Measurements from ENCODE around the gene KCNK18. TPM values are rescaled to one million over a fixed set of nuclear protein-coding genes. Genes with fewer than 3 reads are reported as not detected.

The KCNK18 gene
- total RNA-seq, 1 experiment from 2014 or later, result not detected

DNA sequence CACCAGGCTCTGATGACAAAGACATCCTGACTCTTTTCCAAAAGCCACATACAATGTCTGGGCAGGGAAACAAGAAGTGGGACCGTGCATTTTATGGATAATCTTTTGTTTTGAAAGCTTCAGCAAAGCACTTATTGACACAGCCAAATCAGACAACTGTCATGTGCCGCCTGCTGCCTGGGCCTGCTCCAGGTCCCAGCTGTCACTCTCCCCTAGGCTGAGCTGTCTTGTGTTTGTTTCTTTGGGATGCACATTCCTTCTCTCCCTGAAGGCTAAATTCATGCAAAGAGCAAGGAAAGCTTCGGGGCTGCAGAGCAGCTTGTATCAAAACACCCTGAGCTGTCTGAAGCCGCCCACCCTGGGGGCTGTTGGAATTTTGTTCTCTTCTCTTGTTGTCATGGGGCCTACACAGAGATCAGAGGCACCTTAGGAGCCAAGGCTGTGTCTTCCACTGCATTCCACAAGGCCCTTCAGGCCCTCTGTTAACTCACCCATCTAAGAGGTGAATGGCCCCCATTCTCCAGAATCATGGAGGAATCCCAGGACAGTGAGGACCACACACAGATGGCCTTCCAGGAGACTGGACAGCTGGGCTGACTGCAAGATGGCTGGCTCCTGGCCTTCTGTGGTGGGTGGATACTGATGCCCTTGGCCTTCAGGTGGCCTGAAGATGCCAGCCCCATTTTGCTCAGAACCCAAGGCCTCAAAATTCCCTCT is 25.8 kb downstream of the KCNK18 start:
- DNase-seq (ENCODE audit: low read depth, low spot score), result no peak
- Histone ChIP-seq H3K9me3 (ENCODE audit: control insufficient read depth, insufficient read depth, low read depth, low read length) (no peaks in the 10 kb centered on the region), H3K4me1 (ENCODE audit: control insufficient read depth, insufficient read depth, low read length) (no peaks in the 10 kb centered on the region), H3K27me3 (ENCODE audit: control insufficient read depth, insufficient read depth, low read length) (peaks cover 18% of the 10 kb centered on the region), H3K27ac (ENCODE audit: low read length) (no peak overlapping the region), H3K36me3 (ENCODE audit: control insufficient read depth, insufficient read depth, low read length) (no peaks in the 10 kb centered on the region), H3K4me3 (ENCODE audit: low read depth in 2 of 2, low read length in 2 of 2) (no peak overlapping the region)
- TF ChIP-seq CTCF (IDR thresholded peaks at IDR 0.05), result no peak
- no peak for TF ChIP-seq POLR2AphosphoS5 (IDR thresholded peaks at IDR 0.05; ENCODE audit: low read depth, low read length)
- no peak for TF ChIP-seq REST (IDR thresholded peaks at IDR 0.05; ENCODE audit: insufficient read depth in 1 of 2, low read depth in 2 of 2, low read length in 1 of 2)
- no peak for TF ChIP-seq TCF7L2 (IDR thresholded peaks at IDR 0.05; ENCODE audit: low read depth, low read length)
- no peak for TF ChIP-seq SIN3A (IDR thresholded peaks at IDR 0.05; ENCODE audit: borderline replicate concordance, insufficient read depth, low read depth, low read length)
- ATAC-seq, result no peak
- in situ Hi-C loops (cut with HindIII; ENCODE audit: low pct_unique_long_range_greater_than_20kb, low sequenced_read_pairs), result no loop called here
- CTCF ChIA-PET, result no interaction called here
- intact Hi-C loops (cut with micrococcal nuclease; ENCODE audit: unreplicated experiment), result no loop called here
- BruUV-seq (replicated peaks), result no TSS peak
- POLR2A ChIA-PET, result no interaction called here

- no TSS peak for BruUV-seq (replicated peaks)
- in situ Hi-C loops (cut with HindIII; ENCODE audit: low pct_unique_long_range_greater_than_20kb, low sequenced_read_pairs), result no loop called here
- intact Hi-C loops (cut with micrococcal nuclease; ENCODE audit: unreplicated experiment), result no loop called here
- CTCF ChIA-PET, result no interaction called here
- Histone ChIP-seq H3K36me3 (ENCODE audit: control insufficient read depth, insufficient read depth, low read length) (no peaks in the 10 kb centered on the region), H3K27me3 (ENCODE audit: control insufficient read depth, insufficient read depth, low read length) (peaks cover 15% of the 10 kb centered on the region), H3K4me3 (ENCODE audit: low read depth in 2 of 2, low read length in 2 of 2) (no peak overlapping the region), H3K27ac (ENCODE audit: low read length) (no peak overlapping the region), H3K4me1 (ENCODE audit: control insufficient read depth, insufficient read depth, low read length) (no peaks in the 10 kb centered on the region), H3K9me3 (ENCODE audit: control insufficient read depth, insufficient read depth, low read depth, low read length) (no peaks in the 10 kb centered on the region)
- no peak for DNase-seq (ENCODE audit: low read depth, low spot score)
- TF ChIP-seq TCF7L2 (IDR thresholded peaks at IDR 0.05; ENCODE audit: low read depth, low read length) (no peak), POLR2AphosphoS5 (IDR thresholded peaks at IDR 0.05; ENCODE audit: low read depth, low read length) (no peak)
- ATAC-seq, result no peak
- POLR2A ChIA-PET, result no interaction called here
Measured at GRCh38 chr10:117223693-117224430, 26.6 kb downstream of the KCNK18 start.

- ATAC-seq (no peak), DNase-seq (ENCODE audit: low read depth, low spot score) (no peak)
- Histone ChIP-seq H3K36me3 (ENCODE audit: control insufficient read depth, insufficient read depth, low read length) (no peaks in the 10 kb centered on the region), H3K27ac (ENCODE audit: low read length) (no peak overlapping the region), H3K4me1 (ENCODE audit: control insufficient read depth, insufficient read depth, low read length) (no peaks in the 10 kb centered on the region), H3K4me3 (ENCODE audit: low read depth in 2 of 2, low read length in 2 of 2) (no peak overlapping the region), H3K9me3 (ENCODE audit: control insufficient read depth, insufficient read depth, low read depth, low read length) (no peaks in the 10 kb centered on the region), H3K27me3 (ENCODE audit: control insufficient read depth, insufficient read depth, low read length) (peaks cover 19% of the 10 kb centered on the region)
- no TSS peak for BruUV-seq (replicated peaks)
- intact Hi-C loops (cut with micrococcal nuclease; ENCODE audit: unreplicated experiment) (no loop called here), in situ Hi-C loops (cut with HindIII; ENCODE audit: low pct_unique_long_range_greater_than_20kb, low sequenced_read_pairs) (no loop called here)
- no peak for TF ChIP-seq TCF7L2 (IDR thresholded peaks at IDR 0.05; ENCODE audit: low read depth, low read length)
- TF ChIP-seq POLR2AphosphoS5 (IDR thresholded peaks at IDR 0.05; ENCODE audit: low read depth, low read length), result no peak
- no peak for TF ChIP-seq REST (IDR thresholded peaks at IDR 0.05; ENCODE audit: insufficient read depth in 1 of 2, low read depth in 2 of 2, low read length in 1 of 2)
- no peak for TF ChIP-seq CTCF (IDR thresholded peaks at IDR 0.05)
- TF ChIP-seq SIN3A (IDR thresholded peaks at IDR 0.05; ENCODE audit: borderline replicate concordance, insufficient read depth, low read depth, low read length), result no peak
- CTCF ChIA-PET, result no interaction called here
- POLR2A ChIA-PET, result no interaction called here
Measured at GRCh38 chr10:117224881-117225280, 27.6 kb downstream of the KCNK18 start.

Data from Panc1 (cell line).